Hepatocyte (in vitro differentiated cells): ENCODE data around the gene CELSR3.

Experiments used
- CTCF ChIP-seq: fragments of 200-600 bp; sonication (generic); IDR thresholded peaks from 2 replicates; pipeline ENCODE4 v1.5.1; 2016; ENCODE audit warnings: antibody characterized with exemption, mild to moderate bottlenecking; ENCODE audit not compliant: poor library complexity
- EZH2 ChIP-seq: fragments of 200-600 bp; sonication (generic); IDR thresholded peaks from 2 replicates; pipeline ENCODE4 v1.6.1; 2016; ENCODE audit warnings: antibody characterized with exemption, mild to moderate bottlenecking, borderline replicate concordance
- EZH2phosphoT487 ChIP-seq: fragments of 200-600 bp; sonication (generic); IDR thresholded peaks from one replicate; pipeline ENCODE4 v1.6.1; 2018; ENCODE audit warnings: antibody characterized with exemption, mild to moderate bottlenecking, low read depth, moderate library complexity; ENCODE audit not compliant: unreplicated experiment, severe bottlenecking

GRCh38 chr3:48678056-48678455 lies 15.4 kb upstream of the CELSR3 start:
- TF ChIP-seq CTCF (no peak), EZH2 (no peak), EZH2phosphoT487 (no peak)
